ENCODE measurements around the gene CHFR.
"Not testable (repeated sequence)": the region's sequence is repeated elsewhere in the genome, so short reads cannot be mapped to it uniquely, and the experiment has no call there.

CHFR gene

DNA sequence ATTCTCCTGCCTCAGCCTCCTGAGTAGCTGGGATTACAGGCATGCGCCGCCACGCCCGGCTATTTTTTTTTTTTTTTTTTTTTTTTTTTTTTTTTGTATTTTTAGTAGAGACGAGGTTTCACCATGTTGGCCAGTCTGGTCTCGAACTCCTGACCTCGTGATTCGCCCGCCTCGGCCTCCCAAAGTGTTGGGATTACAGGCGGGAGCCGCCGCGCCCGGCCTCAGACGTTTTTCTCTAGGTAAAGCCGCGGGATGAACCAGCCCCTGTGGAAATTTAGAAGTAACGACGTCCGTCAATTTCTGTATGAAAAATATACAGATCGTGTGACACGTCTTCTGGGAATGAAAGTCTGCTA is 20.4 kb upstream of the CHFR start:
- H3K27me3 Mint-ChIP-seq (ENCODE audit: low read depth) = peaks cover 13% of the 10 kb centered on the region
- peaks cover 11% of the 10 kb centered on the region for H3K36me3 Mint-ChIP-seq (ENCODE audit: low read depth)
- H3K9me3 Mint-ChIP-seq = peaks cover 36% of the 10 kb centered on the region
- peak overlapping the region; percentile 89 for H3K4me3 Mint-ChIP-seq
- DNase-seq (ENCODE audit: low spot score); H3K4me1 Mint-ChIP-seq (ENCODE audit: low read depth): not testable (repeated sequence)
- peak overlapping the region; percentile 49 for H3K27ac Mint-ChIP-seq

DNA sequence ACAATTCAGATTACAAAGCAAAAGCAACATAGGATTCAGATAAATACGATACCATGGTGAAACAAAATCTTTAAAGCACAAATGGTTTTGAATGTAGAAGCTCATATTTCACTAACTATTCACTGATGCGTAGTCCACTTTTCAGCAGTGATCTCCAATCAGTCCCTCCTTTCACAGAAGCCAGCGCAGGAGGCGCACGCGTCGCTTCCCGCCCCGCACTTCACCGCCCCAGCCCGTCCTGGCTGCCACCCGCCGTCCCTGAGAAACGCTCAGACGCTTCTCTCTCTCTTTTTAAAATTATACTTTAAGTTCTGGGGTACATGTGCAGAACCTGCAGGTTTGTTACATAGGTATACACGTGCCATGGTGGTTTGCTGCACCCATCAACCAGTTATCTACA is 19.8 kb upstream of the CHFR start:
- peaks cover 10% of the 10 kb centered on the region for H3K36me3 Mint-ChIP-seq (ENCODE audit: low read depth)
- no peak overlapping the region for H3K4me3 Mint-ChIP-seq
- H3K4me1 Mint-ChIP-seq (ENCODE audit: low read depth) = peaks cover 4% of the 10 kb centered on the region
- H3K9me3 Mint-ChIP-seq = peaks cover 33% of the 10 kb centered on the region
- H3K27me3 Mint-ChIP-seq (ENCODE audit: low read depth) = peaks cover 13% of the 10 kb centered on the region
- no peak overlapping the region for H3K27ac Mint-ChIP-seq
- DNase-seq (ENCODE audit: low spot score) = no peak

DNA sequence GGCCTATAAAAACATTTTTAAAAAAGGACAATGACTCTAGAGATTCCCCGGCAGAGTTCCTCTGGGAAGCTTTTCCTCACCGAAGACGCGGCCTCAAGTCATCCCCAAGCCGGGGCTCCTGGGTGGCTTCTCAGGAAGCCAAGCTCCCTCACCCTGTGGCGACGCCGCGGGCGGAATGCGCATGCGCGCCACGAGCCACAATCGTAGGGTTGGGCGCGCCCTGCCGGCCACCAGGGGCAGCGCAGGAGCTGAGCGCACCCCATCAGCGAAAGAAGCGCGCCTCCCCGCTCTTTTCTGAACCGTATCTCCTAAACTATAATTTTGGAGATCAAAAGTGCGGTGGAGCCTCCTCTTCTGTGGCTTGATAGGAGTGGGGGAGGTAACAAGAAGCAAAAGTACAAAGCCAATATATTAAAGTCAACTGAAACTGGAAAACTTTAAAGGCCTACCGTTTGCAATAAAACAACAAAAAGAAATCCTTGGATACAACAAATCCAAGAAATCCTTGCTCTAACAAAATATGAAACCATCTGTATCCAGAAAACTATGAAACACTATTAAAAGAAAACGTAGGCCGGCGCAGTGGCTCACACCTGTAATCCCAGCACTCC is 17.4 kb upstream of the CHFR start:
- peaks cover 14% of the 10 kb centered on the region for H3K9me3 Mint-ChIP-seq
- peak overlapping the region; percentile 18 for H3K4me3 Mint-ChIP-seq
- no peaks in the 10 kb centered on the region for H3K36me3 Mint-ChIP-seq (ENCODE audit: low read depth)
- peaks cover 13% of the 10 kb centered on the region for H3K27me3 Mint-ChIP-seq (ENCODE audit: low read depth)
- DNase-seq (ENCODE audit: low spot score) = peak; percentile 80
- H3K27ac Mint-ChIP-seq = no peak overlapping the region
- peaks cover 4% of the 10 kb centered on the region for H3K4me1 Mint-ChIP-seq (ENCODE audit: low read depth)

DNA sequence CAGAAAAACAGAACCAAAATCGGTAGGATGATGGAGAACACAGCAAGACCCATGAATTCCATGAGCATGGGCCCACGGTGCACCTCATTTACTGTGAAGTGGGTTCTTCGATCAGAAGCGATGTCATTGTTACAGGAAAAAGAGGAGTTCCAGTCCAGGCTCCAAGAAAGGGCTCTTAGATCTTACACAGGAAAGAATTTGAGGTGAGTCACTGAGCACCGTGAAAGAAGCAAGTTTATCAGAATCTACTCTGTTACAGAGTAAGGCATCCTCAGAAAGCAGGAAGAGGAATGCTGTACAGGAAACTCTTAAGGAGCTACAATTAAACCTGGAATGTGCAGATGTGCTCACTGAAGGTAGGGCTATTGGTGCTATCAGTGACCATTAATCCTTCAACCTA is 11.6 kb upstream of the CHFR start:
- Mint-ChIP-seq H3K4me1 (ENCODE audit: low read depth) (no peaks in the 10 kb centered on the region), H3K27me3 (ENCODE audit: low read depth) (no peaks in the 10 kb centered on the region), H3K4me3 (no peak overlapping the region), H3K27ac (no peak overlapping the region), H3K36me3 (ENCODE audit: low read depth) (no peaks in the 10 kb centered on the region), H3K9me3 (peaks cover 9% of the 10 kb centered on the region)
- no peak for DNase-seq (ENCODE audit: low spot score)

DNA sequence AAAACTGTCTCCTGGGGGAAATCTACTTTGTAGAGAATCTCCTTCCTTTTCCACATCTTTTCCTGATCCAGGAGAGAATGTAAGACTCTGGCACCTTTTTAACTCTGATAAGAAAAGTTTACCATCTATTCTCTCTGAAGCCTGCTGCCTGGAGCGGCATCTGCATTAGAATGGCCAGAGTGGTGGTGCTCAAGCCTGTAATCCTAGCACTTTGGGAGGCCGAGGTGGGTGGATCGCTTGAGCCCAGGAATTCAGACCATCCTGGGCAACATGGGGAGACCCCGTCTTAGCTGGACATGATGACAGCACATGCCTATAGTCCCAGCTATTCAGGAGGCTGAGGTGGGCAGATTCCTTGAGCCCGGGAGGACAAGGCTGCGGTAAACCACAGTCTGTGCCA is 1.4 kb upstream of the CHFR start:
- peak overlapping the region; percentile 62 for H3K27ac Mint-ChIP-seq
- peaks cover 13% of the 10 kb centered on the region for H3K4me1 Mint-ChIP-seq (ENCODE audit: low read depth)
- DNase-seq (ENCODE audit: low spot score) = no peak
- H3K4me3 Mint-ChIP-seq = peak overlapping the region; percentile 98
- peaks cover 32% of the 10 kb centered on the region for H3K9me3 Mint-ChIP-seq
- H3K27me3 Mint-ChIP-seq (ENCODE audit: low read depth) = no peaks in the 10 kb centered on the region
- H3K36me3 Mint-ChIP-seq (ENCODE audit: low read depth) = peaks cover 45% of the 10 kb centered on the region

DNA sequence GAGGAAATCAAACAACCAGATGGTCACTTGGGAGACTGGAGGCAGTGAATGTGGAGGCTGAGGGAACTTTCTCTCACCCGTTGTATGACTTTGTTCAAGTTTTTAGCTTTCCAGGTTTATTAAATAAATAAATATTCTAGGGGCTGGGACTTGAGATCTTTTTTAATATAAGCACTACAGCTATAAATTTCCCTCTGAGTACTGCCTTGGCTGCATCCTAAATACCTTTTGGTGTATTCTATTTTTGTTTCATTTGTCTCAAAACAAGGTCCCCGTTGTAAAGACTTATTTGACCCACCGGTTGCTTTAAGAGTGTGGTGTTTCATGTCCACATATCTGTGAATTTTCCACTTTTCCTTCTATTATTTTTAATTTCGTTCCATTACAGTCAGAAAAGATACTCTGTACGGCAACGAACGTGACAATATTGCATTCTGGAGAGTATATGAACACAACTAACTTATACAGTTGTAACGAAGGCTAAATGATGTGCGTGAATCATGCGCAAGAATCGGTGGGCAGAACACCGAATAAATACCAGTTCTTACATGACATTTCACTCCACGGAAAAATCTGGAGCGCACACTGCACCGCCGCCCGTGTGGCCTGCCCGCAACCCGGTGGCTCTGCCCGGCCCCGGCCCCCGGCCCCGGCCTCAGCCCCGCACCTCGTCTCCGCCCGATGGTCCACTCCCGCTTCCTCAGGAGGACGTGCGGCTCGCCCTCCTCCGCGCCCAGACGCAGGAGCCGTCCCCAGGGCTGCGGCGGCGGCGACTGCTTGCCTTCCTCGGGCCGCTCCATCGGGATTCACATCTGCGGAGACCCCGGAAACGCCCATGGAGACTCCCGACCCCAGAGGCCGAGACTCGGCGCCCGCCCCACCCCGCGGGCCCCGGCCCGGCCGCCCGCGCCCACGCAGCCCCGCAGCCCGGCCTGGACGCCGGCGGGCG is 602 bp downstream of the CHFR start:
- peak overlapping the region; percentile 69 for H3K27ac Mint-ChIP-seq
- H3K27me3 Mint-ChIP-seq (ENCODE audit: low read depth) = no peaks in the 10 kb centered on the region
- peaks cover 13% of the 10 kb centered on the region for H3K4me1 Mint-ChIP-seq (ENCODE audit: low read depth)
- H3K9me3 Mint-ChIP-seq = peaks cover 32% of the 10 kb centered on the region
- DNase-seq (ENCODE audit: low spot score) = no peak
- peak overlapping the region; percentile 98 for H3K4me3 Mint-ChIP-seq
- peaks cover 61% of the 10 kb centered on the region for H3K36me3 Mint-ChIP-seq (ENCODE audit: low read depth)

DNA sequence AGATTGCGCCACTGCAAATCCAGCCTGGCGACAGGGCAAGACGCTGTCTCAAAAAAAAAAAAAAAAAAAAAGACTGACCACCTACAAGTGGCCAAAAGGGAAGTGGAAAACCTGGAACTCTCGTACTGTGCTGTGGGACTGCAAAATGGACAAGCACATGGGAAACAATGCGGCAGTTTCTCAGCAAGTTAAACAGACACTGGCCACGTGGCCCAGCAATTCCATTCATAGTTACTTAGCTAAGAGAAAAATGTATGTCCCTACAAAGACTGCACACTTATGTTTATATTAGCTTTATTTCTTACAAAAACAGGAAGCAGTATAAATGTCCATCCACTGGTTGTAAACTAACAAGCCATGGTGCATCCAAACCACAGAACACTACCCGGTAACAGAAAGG is 5.6 kb downstream of the CHFR start:
- H3K27ac Mint-ChIP-seq = no peak overlapping the region
- no peaks in the 10 kb centered on the region for H3K27me3 Mint-ChIP-seq (ENCODE audit: low read depth)
- no peak overlapping the region for H3K4me3 Mint-ChIP-seq
- no peak for DNase-seq (ENCODE audit: low spot score)
- peaks cover 6% of the 10 kb centered on the region for H3K9me3 Mint-ChIP-seq
- peaks cover 5% of the 10 kb centered on the region for H3K4me1 Mint-ChIP-seq (ENCODE audit: low read depth)
- H3K36me3 Mint-ChIP-seq (ENCODE audit: low read depth) = peaks cover 60% of the 10 kb centered on the region

DNA sequence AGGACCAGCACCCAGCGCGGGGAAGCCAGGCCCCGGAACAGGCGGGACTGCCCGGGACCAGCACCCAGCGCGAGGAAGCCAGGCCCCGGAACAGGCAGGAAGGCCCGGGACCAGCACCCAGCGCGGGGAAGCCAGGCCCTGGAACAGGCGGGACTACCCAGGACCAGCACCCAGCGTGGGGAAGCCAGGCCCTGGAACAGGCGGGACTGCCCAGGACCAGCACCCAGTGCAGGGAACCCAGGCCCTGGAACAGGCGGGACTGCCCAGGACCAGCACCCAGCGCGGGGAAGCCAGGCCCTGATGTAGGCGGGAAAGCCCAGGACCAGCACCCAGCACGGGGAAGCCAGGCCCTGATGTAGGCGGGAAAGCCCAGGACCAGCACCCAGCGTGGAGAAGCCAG is 12.8 kb downstream of the CHFR start:
- not testable (repeated sequence) for H3K9me3 Mint-ChIP-seq; H3K4me3 Mint-ChIP-seq; H3K27me3 Mint-ChIP-seq (ENCODE audit: low read depth); DNase-seq (ENCODE audit: low spot score); H3K27ac Mint-ChIP-seq; H3K4me1 Mint-ChIP-seq (ENCODE audit: low read depth)
- peaks cover 41% of the 10 kb centered on the region for H3K36me3 Mint-ChIP-seq (ENCODE audit: low read depth)

DNA sequence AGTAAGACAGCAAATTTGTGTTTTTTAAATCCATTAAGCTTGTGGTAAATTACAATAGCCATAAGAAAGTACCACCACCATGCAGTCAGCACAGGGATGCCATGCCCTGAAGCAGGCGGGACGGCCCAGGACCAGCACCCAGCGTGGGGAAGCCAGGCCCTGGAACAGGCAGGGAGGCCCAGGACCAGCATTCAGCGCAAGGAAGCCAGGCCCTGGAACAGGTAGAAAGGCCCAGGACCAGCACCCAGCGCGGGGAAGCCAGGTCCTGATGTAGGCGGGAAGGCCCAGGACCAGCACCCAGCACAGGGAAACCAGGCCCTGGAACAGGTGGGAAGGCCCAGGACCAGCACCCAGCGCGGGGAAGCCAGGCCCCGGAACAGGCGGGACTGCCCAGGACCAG is 13.2 kb downstream of the CHFR start:
- H3K4me1 Mint-ChIP-seq (ENCODE audit: low read depth) = peaks cover 10% of the 10 kb centered on the region
- no peaks in the 10 kb centered on the region for H3K9me3 Mint-ChIP-seq
- no peaks in the 10 kb centered on the region for H3K27me3 Mint-ChIP-seq (ENCODE audit: low read depth)
- DNase-seq (ENCODE audit: low spot score) = no peak
- H3K36me3 Mint-ChIP-seq (ENCODE audit: low read depth) = peaks cover 43% of the 10 kb centered on the region
- no peak overlapping the region for H3K27ac Mint-ChIP-seq
- no peak overlapping the region for H3K4me3 Mint-ChIP-seq

DNA sequence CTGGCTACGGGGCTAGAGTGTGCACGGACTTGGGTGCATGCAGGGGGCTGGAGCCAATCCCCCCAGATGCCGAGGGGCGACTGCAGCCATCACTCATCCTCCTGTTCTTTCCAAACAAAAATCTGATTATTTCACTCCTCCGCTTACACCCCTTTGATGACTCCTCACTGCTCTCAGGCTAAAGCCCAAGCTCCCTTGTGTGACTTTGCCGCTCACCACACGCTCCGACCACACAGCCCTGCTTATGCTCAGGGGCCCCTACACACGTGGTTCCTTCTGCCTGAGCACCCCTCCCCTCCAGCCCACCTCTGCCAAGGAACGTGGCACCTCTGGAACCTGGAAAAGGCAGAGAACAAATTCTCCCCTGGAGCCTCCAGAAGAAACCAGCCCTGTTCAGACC is 13.7 kb downstream of the CHFR start:
- Mint-ChIP-seq H3K9me3 (no peaks in the 10 kb centered on the region), H3K4me1 (ENCODE audit: low read depth) (peaks cover 10% of the 10 kb centered on the region), H3K36me3 (ENCODE audit: low read depth) (peaks cover 44% of the 10 kb centered on the region), H3K4me3 (peak overlapping the region; percentile 21), H3K27me3 (ENCODE audit: low read depth) (no peaks in the 10 kb centered on the region), H3K27ac (peak overlapping the region; percentile 45)
- no peak for DNase-seq (ENCODE audit: low spot score)

DNA sequence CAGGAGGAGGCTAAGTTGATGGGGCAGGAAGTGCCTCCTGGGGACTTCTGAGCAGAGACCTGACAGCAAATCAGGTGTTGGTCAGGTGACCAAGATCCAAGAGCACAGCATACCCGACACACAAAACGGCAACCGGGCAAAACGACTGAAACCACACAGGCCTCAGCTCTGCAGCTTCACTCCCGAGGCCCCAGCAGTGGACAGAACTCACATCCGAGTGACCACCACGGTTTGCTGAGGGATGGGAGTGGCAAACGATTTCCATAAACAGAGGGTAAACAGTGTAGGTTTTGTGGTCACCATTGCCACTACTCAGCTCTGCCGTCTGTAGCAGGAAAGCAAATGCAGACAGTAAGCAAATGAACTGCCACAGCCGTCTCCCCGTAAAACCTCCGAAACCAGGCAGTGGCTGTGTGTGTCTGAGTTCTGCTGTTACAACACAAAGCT is 14.4 kb downstream of the CHFR start:
- Mint-ChIP-seq H3K4me3 (peak overlapping the region; percentile 46), H3K9me3 (no peaks in the 10 kb centered on the region), H3K27ac (peak overlapping the region; percentile 74), H3K4me1 (ENCODE audit: low read depth) (peaks cover 10% of the 10 kb centered on the region), H3K36me3 (ENCODE audit: low read depth) (peaks cover 48% of the 10 kb centered on the region), H3K27me3 (ENCODE audit: low read depth) (no peaks in the 10 kb centered on the region)
- DNase-seq (ENCODE audit: low spot score) = peak; percentile 23

DNA sequence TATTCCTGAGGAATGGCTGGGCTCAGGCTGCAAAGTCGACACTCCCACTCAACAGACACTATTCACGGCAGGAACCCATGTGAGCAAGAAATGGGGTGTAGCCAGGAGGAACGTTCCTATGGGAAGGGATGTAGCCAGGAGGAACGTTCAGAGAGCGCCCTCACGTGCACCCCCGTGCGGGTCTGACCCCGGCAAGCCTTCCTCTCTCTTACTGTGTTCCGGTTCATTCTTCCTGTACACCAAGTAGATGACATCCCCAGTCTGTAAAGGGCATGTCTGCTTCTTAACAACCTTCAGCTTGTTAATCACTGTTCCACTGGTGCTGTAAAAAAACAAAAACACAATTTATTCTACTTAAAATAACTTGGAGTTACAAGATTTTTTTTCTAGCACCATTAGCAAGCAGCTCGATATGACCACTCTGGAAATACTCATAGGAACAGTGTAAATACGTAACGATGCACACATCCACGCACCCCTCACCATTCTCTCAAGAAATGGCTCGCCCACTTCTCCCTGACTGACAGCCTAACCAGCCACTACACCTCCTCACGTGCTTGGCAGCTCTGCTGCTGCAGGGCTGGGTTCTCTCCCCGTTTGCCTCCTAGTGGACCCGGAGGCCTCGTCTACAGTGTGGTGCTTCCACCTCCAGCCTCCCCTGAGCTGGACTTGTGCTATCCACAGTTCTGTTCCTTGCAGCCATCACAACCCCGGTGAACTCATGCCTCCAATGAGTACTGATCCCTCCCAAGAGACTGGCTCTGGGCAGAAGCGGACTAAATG is 15.1 kb downstream of the CHFR start:
- no peaks in the 10 kb centered on the region for H3K9me3 Mint-ChIP-seq
- peaks cover 51% of the 10 kb centered on the region for H3K36me3 Mint-ChIP-seq (ENCODE audit: low read depth)
- peak overlapping the region; percentile 74 for H3K27ac Mint-ChIP-seq
- no peak for DNase-seq (ENCODE audit: low spot score)
- no peaks in the 10 kb centered on the region for H3K27me3 Mint-ChIP-seq (ENCODE audit: low read depth)
- peaks cover 14% of the 10 kb centered on the region for H3K4me1 Mint-ChIP-seq (ENCODE audit: low read depth)
- H3K4me3 Mint-ChIP-seq = peak overlapping the region; percentile 46

DNA sequence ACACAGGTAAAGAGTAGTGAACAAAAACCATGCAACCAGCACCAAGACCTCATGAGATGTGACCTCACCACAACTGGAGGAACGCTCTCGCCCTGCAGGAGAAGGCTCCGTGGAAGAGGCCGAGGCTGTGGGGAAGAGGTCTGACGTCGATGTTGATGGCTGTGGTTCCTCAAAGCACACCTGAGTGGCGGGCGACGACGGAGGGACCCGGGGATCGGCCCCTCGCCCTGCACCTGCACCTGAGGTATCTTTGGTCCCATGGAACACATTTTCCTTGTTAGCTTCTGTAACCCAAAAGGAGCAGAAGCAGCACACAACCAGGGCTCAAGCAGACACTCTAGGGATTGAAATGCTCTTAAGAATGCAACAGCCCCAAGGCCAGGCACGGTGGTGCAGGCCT is 17.9 kb downstream of the CHFR start:
- Mint-ChIP-seq H3K9me3 (no peaks in the 10 kb centered on the region), H3K4me1 (ENCODE audit: low read depth) (peaks cover 25% of the 10 kb centered on the region), H3K27me3 (ENCODE audit: low read depth) (no peaks in the 10 kb centered on the region), H3K36me3 (ENCODE audit: low read depth) (peaks cover 56% of the 10 kb centered on the region), H3K4me3 (no peak overlapping the region), H3K27ac (no peak overlapping the region)
- no peak for DNase-seq (ENCODE audit: low spot score)
